DOHH2 (cell line): ENCODE data around the gene FGGY.

Experiments used
- H3F3A ChIP-seq: fragments of 200-600 bp; sonication (generic), shearing (Covaris generic); 2 replicates; pipeline ENCODE4 v1.6.0; 2016; ENCODE audit warnings: antibody characterized with exemption, mild to moderate bottlenecking; ENCODE audit not compliant: control insufficient read depth, insufficient read depth
- H3K27ac ChIP-seq: fragments of 200-600 bp; sonication (generic); 2 replicates; pipeline ENCODE4 v1.5.1; 2014; ENCODE audit warnings: low read depth, mild to moderate bottlenecking, low read length, moderate library complexity
- H3K27me3 ChIP-seq: fragments of 200-600 bp; sonication (generic); 2 replicates; pipeline ENCODE4 v1.6.1; 2014; ENCODE audit warnings: mild to moderate bottlenecking, low read length, mixed read lengths; ENCODE audit not compliant: control insufficient read depth
- H3K36me3 ChIP-seq: fragments of 200-600 bp; sonication (generic); 2 replicates; pipeline ENCODE4 v1.6.1; 2014; ENCODE audit warnings: mild to moderate bottlenecking, low read length, moderate library complexity, mixed read lengths; ENCODE audit not compliant: control insufficient read depth
- H3K4me1 ChIP-seq: fragments of 200-600 bp; sonication (generic); 2 replicates; pipeline ENCODE4 v1.6.1; 2014; ENCODE audit warnings: mild to moderate bottlenecking, low read length, mixed read lengths; ENCODE audit not compliant: control insufficient read depth
- H3K4me2 ChIP-seq: fragments of 200-600 bp; sonication (generic); 2 replicates; pipeline ENCODE4 v1.6.0; 2014; ENCODE audit warnings: mild to moderate bottlenecking, low read length, moderate library complexity
- H3K4me3 ChIP-seq: fragments of 200-600 bp; sonication (generic); 2 replicates; pipeline ENCODE4 v1.5.1; 2014; ENCODE audit warnings: mild to moderate bottlenecking, low read length, mixed read lengths
- H3K79me2 ChIP-seq: fragments of 200-600 bp; sonication (generic); 2 replicates; pipeline ENCODE4 v1.6.1; 2014; ENCODE audit warnings: mild to moderate bottlenecking, low read length, mixed read lengths; ENCODE audit not compliant: control insufficient read depth
- H3K9me2 ChIP-seq: fragments of 200-600 bp; sonication (generic); replicated peaks from 2 replicates; pipeline ENCODE4 v1.6.1; 2014; ENCODE audit warnings: mild to moderate bottlenecking, low read length, mixed read lengths; ENCODE audit not compliant: control insufficient read depth
- H3K9me3 ChIP-seq: fragments of 200-600 bp; sonication (generic); 2 replicates; pipeline ENCODE4 v1.6.1; 2014; ENCODE audit warnings: antibody characterized with exemption, low read length, mixed read lengths; ENCODE audit not compliant: control insufficient read depth, insufficient read depth
- H4K20me1 ChIP-seq: fragments of 200-600 bp; sonication (generic); 2 replicates; pipeline ENCODE4 v1.6.0; 2014; ENCODE audit warnings: low read depth, mild to moderate bottlenecking, antibody characterized with exemption, low read length, moderate library complexity; ENCODE audit not compliant: control insufficient read depth, insufficient read depth
- CTCF ChIP-seq: fragments of 200-600 bp; sonication (generic); IDR thresholded peaks from one replicate; pipeline ENCODE4 v1.5.1; 2014; ENCODE audit warnings: antibody characterized with exemption, mild to moderate bottlenecking, low read depth, low read length; ENCODE audit not compliant: poor library complexity, severe bottlenecking
- EZH2phosphoT487 ChIP-seq: fragments of 200-600 bp; sonication (generic); IDR thresholded peaks from 2 replicates; pipeline ENCODE4 v1.6.1; 2017; ENCODE audit warnings: borderline replicate concordance, mild to moderate bottlenecking, antibody characterized with exemption, low read length, moderate library complexity, mixed read lengths

The FGGY gene

DNA sequence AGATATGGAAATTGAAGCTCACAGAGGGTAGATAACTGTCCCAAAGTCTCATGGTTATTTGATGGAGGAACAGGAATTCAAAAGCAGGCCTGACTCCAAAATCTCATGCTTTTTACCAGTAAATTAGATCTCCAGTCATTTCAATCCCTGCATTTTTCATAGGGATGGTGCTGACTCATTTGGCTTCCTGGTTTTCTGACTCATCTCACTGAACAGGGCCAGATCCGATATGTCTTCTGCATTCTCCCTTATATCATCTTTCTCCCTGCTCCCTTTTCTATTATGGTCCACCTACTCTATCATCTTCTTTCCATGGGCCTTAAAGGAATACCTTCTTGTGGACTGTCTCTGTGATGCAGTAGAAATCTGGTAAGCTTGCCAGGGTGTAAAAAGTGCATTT is 187.2 kb downstream of the FGGY start:
- H3K79me2 ChIP-seq: no peaks in the 10 kb centered on the region
- no peaks in the 10 kb centered on the region for H3F3A ChIP-seq
- H3K27ac ChIP-seq: peak overlapping the region; percentile 41
- no peaks in the 10 kb centered on the region for H3K9me2 ChIP-seq
- peaks cover 28% of the 10 kb centered on the region for H3K4me1 ChIP-seq
- no peaks in the 10 kb centered on the region for H3K9me3 ChIP-seq
- H3K4me3 ChIP-seq: peak overlapping the region; percentile 40
- no peak for TF ChIP-seq EZH2phosphoT487
- TF ChIP-seq CTCF: no peak
- no peaks in the 10 kb centered on the region for H4K20me1 ChIP-seq
- H3K36me3 ChIP-seq: no peaks in the 10 kb centered on the region
- peak overlapping the region; percentile 59 for H3K4me2 ChIP-seq
- H3K27me3 ChIP-seq: no peaks in the 10 kb centered on the region

DNA sequence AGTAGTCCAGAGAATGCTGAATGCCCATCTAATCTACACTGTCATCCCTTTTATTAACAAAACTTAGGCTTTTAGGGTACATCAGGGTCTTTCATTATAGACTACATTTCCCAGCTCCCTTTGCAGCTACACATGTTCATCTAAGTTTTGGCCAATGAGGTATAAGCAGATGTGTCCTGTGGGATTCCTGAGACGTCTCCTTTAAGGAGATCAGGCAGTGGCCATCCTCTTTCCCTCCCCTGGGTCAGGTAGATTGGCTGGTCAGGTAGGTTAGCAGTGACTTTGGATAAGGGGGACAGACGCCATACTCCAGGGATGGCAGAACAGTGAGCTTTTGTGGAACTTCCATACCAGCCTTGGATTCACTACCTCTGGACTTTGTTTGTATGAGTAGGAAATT is 188.3 kb downstream of the FGGY start:
- Histone ChIP-seq H3K27me3 (no peaks in the 10 kb centered on the region), H3K9me3 (no peaks in the 10 kb centered on the region), H3K4me1 (peaks cover 28% of the 10 kb centered on the region), H3K4me3 (no peak overlapping the region), H3F3A (no peaks in the 10 kb centered on the region), H3K36me3 (no peaks in the 10 kb centered on the region), H3K27ac (no peak overlapping the region), H3K9me2 (no peaks in the 10 kb centered on the region), H3K79me2 (no peaks in the 10 kb centered on the region), H4K20me1 (no peaks in the 10 kb centered on the region), H3K4me2 (no peak overlapping the region)
- TF ChIP-seq CTCF (no peak), EZH2phosphoT487 (no peak)

DNA sequence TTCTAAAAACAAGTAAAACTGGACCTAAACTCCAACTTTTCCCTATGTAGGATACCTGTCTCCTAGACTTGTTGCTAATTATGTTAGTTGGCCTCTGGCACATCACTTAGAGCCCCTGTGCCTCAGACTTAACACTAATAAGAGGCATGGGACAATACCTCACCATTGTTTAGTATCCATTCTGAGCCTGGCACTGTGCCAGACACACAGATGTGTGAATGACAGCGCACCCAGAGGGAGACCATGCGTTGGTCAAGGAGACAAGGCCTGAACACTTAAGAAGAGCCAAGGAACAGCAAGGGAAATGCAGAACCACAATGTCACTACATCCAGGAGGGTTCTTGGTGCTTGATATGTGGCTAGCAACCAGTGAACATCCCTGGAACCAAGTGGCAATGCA is 189.1 kb downstream of the FGGY start:
- H3F3A ChIP-seq: no peaks in the 10 kb centered on the region
- TF ChIP-seq CTCF (no peak), EZH2phosphoT487 (no peak)
- H3K79me2 ChIP-seq: no peaks in the 10 kb centered on the region
- H3K4me3 ChIP-seq: no peak overlapping the region
- H3K36me3 ChIP-seq: no peaks in the 10 kb centered on the region
- no peak overlapping the region for H3K27ac ChIP-seq
- H4K20me1 ChIP-seq: no peaks in the 10 kb centered on the region
- no peaks in the 10 kb centered on the region for H3K27me3 ChIP-seq
- H3K9me3 ChIP-seq: no peaks in the 10 kb centered on the region
- no peaks in the 10 kb centered on the region for H3K9me2 ChIP-seq
- peaks cover 28% of the 10 kb centered on the region for H3K4me1 ChIP-seq
- H3K4me2 ChIP-seq: no peak overlapping the region

- H3F3A ChIP-seq: no peaks in the 10 kb centered on the region
- H3K9me3 ChIP-seq: no peaks in the 10 kb centered on the region
- no peak overlapping the region for H3K4me2 ChIP-seq
- no peaks in the 10 kb centered on the region for H3K9me2 ChIP-seq
- H4K20me1 ChIP-seq: no peaks in the 10 kb centered on the region
- H3K27ac ChIP-seq: no peak overlapping the region
- H3K4me3 ChIP-seq: no peak overlapping the region
- no peaks in the 10 kb centered on the region for H3K36me3 ChIP-seq
- peaks cover 26% of the 10 kb centered on the region for H3K4me1 ChIP-seq
- no peak for TF ChIP-seq EZH2phosphoT487
- no peak for TF ChIP-seq CTCF
- H3K27me3 ChIP-seq: no peaks in the 10 kb centered on the region
- H3K79me2 ChIP-seq: no peaks in the 10 kb centered on the region
Observed at GRCh38 chr1:59486615-59487014, 189.7 kb downstream of the FGGY start.
